ENCODE data around the gene IFNAR2.
"Not testable (repeated sequence)": the region's sequence is repeated elsewhere in the genome, so short reads cannot be mapped to it uniquely, and the experiment has no call there.

- not testable (repeated sequence) for TF ChIP-seq ARNT (IDR thresholded peaks at IDR 0.05); BHLHE40 (IDR thresholded peaks at IDR 0.05; ENCODE audit: borderline replicate concordance); TARDBP (IDR thresholded peaks at IDR 0.05); ELF4 (IDR thresholded peaks at IDR 0.05); ZNF384 (IDR thresholded peaks at IDR 0.05); SP1 (IDR thresholded peaks at IDR 0.05); FOXK2 (IDR thresholded peaks at IDR 0.05); L3MBTL2 (conservative IDR thresholded peaks at IDR 0.05); LEF1 (IDR thresholded peaks at IDR 0.05; ENCODE audit: borderline replicate concordance); CTBP1 (IDR thresholded peaks at IDR 0.05; ENCODE audit: borderline replicate concordance)
Measured at GRCh38 chr21:33242846-33243245, 13.1 kb downstream of the IFNAR2 start.
